Measurements from ENCODE around the gene LRRC74B. TPM values are rescaled to one million over a fixed set of nuclear protein-coding genes. Genes with fewer than 3 reads are reported as not detected.

Gene LRRC74B
- total RNA-seq, 2 experiments from 2014 or later = not detected

DNA sequence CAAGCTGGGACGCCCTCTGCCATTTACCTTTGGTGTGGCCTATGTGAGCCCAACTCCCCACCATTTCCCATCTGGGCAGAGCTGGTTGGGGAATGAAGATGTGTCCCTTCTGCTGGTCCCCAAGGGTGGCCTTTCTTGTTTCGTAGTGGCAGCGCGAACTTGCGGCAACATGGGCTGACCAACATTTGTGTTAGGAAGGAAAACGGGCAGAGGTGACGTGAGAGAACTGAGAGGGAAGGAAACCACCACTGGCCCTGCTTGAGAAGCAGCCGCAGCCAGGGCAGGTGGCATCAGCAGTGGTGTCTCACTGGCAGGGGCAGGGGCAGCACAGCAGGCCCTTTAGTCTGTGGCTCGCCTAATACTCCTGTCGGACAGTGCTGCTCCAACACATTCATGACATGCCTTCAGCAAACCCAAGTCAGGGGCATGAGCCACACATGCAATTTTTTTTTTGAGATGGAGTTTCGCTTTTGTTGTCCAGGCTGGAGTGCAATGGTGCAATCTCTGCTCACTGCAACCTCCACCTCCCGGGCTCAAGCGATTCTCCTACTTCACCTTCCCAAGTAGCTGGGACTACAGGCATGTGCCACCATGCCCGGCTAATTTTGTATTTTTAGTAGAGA lies 29.9 kb downstream of the LRRC74B start:
- Histone ChIP-seq H3K9me3 (ENCODE audit: control insufficient read depth in 1 of 2, insufficient read depth in 1 of 2, low read length in 2 of 2) (peaks cover 0 to 7% of the 10 kb centered on the region in 2 experiments), H3K27me3 (ENCODE audit: control insufficient read depth in 1 of 2, insufficient read depth in 2 of 2, low read length in 2 of 2) (no peaks in the 10 kb centered on the region), H3K36me3 (ENCODE audit: insufficient read depth, low read length) (no peaks in the 10 kb centered on the region), H3K4me1 (ENCODE audit: insufficient read depth, low read length) (no peaks in the 10 kb centered on the region), H3K4me3 (ENCODE audit: low read length) (no peak overlapping the region), H3K27ac (ENCODE audit: low read depth in 1 of 2, low read length in 2 of 2) (no peak overlapping the region)
- H3K36me3 Mint-ChIP-seq (ENCODE audit: low read depth) = no peaks in the 10 kb centered on the region
- no peaks in the 10 kb centered on the region for H3K27me3 Mint-ChIP-seq
- intact Hi-C loops (cut with DNase I, micrococcal nuclease) = no loop called here
- no peak overlapping the region for H3K4me3 Mint-ChIP-seq
- DNase-seq (no peak), ATAC-seq (ENCODE audit: poor library complexity) (no peak)
- TF ChIP-seq, protein P1, sequence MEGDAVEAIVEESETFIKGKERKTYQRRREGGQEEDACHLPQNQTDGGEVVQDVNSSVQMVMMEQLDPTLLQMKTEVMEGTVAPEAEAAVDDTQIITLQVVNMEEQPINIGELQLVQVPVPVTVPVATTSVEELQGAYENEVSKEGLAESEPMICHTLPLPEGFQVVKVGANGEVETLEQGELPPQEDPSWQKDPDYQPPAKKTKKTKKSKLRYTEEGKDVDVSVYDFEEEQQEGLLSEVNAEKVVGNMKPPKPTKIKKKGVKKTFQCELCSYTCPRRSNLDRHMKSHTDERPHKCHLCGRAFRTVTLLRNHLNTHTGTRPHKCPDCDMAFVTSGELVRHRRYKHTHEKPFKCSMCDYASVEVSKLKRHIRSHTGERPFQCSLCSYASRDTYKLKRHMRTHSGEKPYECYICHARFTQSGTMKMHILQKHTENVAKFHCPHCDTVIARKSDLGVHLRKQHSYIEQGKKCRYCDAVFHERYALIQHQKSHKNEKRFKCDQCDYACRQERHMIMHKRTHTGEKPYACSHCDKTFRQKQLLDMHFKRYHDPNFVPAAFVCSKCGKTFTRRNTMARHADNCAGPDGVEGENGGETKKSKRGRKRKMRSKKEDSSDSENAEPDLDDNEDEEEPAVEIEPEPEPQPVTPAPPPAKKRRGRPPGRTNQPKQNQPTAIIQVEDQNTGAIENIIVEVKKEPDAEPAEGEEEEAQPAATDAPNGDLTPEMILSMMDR (IDR thresholded peaks at IDR 0.05) = no peak
- H3K27ac Mint-ChIP-seq = no peak overlapping the region
- CTCF ChIA-PET = no interaction called here
- no peaks in the 10 kb centered on the region for H3K9me3 Mint-ChIP-seq
- POLR2A ChIA-PET = no interaction called here
- H3K4me1 Mint-ChIP-seq (ENCODE audit: low read depth) = no peaks in the 10 kb centered on the region

GRCh38 chr22:21076912-21077625 lies 31.3 kb downstream of the LRRC74B start:
- POLR2A ChIA-PET = no interaction called here
- no peak for DNase-seq
- Histone ChIP-seq H3K27me3 (ENCODE audit: control insufficient read depth in 1 of 2, insufficient read depth in 2 of 2, low read length in 2 of 2) (no peaks in the 10 kb centered on the region), H3K36me3 (ENCODE audit: insufficient read depth, low read length) (no peaks in the 10 kb centered on the region), H3K4me1 (ENCODE audit: insufficient read depth, low read length) (no peaks in the 10 kb centered on the region), H3K27ac (ENCODE audit: low read depth in 1 of 2, low read length in 2 of 2) (no peak overlapping the region), H3K9me3 (ENCODE audit: control insufficient read depth in 1 of 2, insufficient read depth in 1 of 2, low read length in 2 of 2) (no peaks in the 10 kb centered on the region), H3K4me3 (ENCODE audit: low read length) (no peak overlapping the region)
- Mint-ChIP-seq H3K27ac (no peak overlapping the region), H3K36me3 (ENCODE audit: low read depth) (no peaks in the 10 kb centered on the region), H3K27me3 (no peaks in the 10 kb centered on the region), H3K4me3 (no peak overlapping the region), H3K4me1 (ENCODE audit: low read depth) (no peaks in the 10 kb centered on the region), H3K9me3 (no peaks in the 10 kb centered on the region)
- intact Hi-C loops (cut with DNase I, micrococcal nuclease) = no loop called here
- TF ChIP-seq, protein P1 (IDR thresholded peaks at IDR 0.05) = no peak
- CTCF ChIA-PET = no interaction called here
- ATAC-seq (ENCODE audit: poor library complexity) = no peak

DNA sequence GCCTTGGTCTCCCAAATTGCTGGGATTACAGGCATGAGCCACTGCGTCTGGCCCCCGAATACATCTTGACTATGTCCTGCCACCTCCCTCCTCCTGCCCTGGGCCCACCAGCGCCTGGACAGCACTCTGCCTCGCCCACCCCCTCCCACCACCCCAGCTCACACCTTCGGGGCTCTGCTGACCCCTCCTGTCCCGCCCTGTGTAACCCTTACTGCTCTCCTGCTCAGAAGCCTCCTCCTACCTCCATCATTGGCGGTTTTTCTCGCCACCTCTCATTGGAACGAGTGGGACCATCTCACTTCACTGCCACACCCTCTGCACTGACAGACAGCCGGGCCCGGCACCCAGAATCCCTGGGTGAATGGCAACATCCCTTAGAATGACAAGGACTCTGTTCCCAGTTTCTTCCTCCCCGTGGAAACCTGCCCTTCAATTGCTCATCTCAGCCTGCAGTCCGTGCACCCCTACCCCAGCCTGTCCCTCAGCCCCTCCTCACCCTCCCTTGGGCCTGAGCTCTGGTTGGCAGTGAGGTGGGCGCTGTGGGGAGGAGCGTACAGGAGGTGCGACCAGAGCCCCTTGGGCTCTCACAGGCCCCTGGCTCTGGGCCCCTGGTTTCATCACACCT lies 32.2 kb downstream of the LRRC74B start:
- POLR2A ChIA-PET = no interaction called here
- H3K27ac ChIP-seq (ENCODE audit: low read depth in 1 of 2, low read length in 2 of 2) = no peak overlapping the region
- Mint-ChIP-seq H3K36me3 (ENCODE audit: low read depth) (no peaks in the 10 kb centered on the region), H3K27me3 (no peaks in the 10 kb centered on the region), H3K27ac (no peak overlapping the region), H3K4me1 (ENCODE audit: low read depth) (no peaks in the 10 kb centered on the region), H3K9me3 (no peaks in the 10 kb centered on the region), H3K4me3 (no peak overlapping the region)
- TF ChIP-seq, protein P1 (IDR thresholded peaks at IDR 0.05) = no peak
- DNase-seq (no peak), ATAC-seq (ENCODE audit: poor library complexity) (no peak)
- H3K4me3 ChIP-seq (ENCODE audit: low read length) = no peak overlapping the region
- no peaks in the 10 kb centered on the region for H3K27me3 ChIP-seq (ENCODE audit: control insufficient read depth in 1 of 2, insufficient read depth in 2 of 2, low read length in 2 of 2)
- intact Hi-C loops (cut with DNase I, micrococcal nuclease) = no loop called here
- H3K9me3 ChIP-seq (ENCODE audit: control insufficient read depth in 1 of 2, insufficient read depth in 1 of 2, low read length in 2 of 2) = no peaks in the 10 kb centered on the region
- no peaks in the 10 kb centered on the region for H3K36me3 ChIP-seq (ENCODE audit: insufficient read depth, low read length)
- H3K4me1 ChIP-seq (ENCODE audit: insufficient read depth, low read length) = no peaks in the 10 kb centered on the region
- CTCF ChIA-PET = no interaction called here

All from CD4-positive, alpha-beta T cell (primary cell).